GM20000 (cell line): ENCODE results near the gene FMO1.

Source experiments
- DNase-seq: peaks from one replicate; pipeline ENCODE4 v3.0.0; 2012; ENCODE audit warnings: low spot score
- TF ChIP-seq, protein P1 (sequence below): IDR thresholded peaks from 2 replicates; pipeline ENCODE4 v1.5.1; 2012; ENCODE audit warnings: mild to moderate bottlenecking, control low read depth; ENCODE audit errors: extremely low read depth, missing control alignments

FMO1 gene

DNA sequence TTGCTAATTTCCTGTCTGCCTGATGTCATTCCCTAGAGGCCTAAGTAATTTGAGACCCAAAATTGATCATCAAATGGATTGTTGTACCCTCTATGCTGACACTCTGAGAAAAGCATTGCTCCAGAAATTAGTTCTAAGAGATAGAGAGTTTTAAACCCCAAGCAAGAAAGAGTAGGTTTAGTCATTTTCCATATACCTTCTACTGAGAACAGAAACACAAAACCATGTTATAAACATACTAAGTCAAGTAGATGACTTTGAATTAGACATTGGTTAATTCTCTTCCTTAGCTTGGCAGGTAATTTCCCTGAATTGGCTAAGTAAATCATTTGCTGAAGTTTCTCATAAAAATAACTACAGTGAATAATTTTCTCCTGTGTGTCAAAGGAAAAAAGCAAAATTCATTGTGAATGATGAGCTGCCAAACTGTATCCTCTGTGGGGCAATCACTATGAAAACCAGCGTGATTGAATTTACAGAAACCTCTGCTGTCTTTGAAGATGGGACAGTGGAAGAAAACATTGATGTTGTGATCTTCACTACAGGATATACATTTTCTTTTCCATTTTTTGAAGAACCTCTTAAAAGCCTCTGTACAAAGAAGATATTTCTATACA lies 85.8 kb downstream of the FMO1 start:
- TF ChIP-seq, protein P1, sequence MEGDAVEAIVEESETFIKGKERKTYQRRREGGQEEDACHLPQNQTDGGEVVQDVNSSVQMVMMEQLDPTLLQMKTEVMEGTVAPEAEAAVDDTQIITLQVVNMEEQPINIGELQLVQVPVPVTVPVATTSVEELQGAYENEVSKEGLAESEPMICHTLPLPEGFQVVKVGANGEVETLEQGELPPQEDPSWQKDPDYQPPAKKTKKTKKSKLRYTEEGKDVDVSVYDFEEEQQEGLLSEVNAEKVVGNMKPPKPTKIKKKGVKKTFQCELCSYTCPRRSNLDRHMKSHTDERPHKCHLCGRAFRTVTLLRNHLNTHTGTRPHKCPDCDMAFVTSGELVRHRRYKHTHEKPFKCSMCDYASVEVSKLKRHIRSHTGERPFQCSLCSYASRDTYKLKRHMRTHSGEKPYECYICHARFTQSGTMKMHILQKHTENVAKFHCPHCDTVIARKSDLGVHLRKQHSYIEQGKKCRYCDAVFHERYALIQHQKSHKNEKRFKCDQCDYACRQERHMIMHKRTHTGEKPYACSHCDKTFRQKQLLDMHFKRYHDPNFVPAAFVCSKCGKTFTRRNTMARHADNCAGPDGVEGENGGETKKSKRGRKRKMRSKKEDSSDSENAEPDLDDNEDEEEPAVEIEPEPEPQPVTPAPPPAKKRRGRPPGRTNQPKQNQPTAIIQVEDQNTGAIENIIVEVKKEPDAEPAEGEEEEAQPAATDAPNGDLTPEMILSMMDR, result no peak
- no peak for DNase-seq
